Effector memory CD8-positive, alpha-beta T cell (primary cell): ENCODE results near the gene LETMD1.
A peak's percentile ranks its signal among the peaks of the same experiment; 100 is the strongest.
"Not testable (repeated sequence)": the region's sequence is repeated elsewhere in the genome, so short reads cannot be mapped to it uniquely, and the experiment has no call there.

Experiments used
- ATAC-seq: fragments of 150-1000 bp; cut with Tn5 transposase; replicated peaks from 2 replicates; pipeline ENCODE4 v1.10.0; 2021; ENCODE audit warnings: mild to moderate bottlenecking, moderate library complexity
- DNase-seq, 3 experiments: peaks; one replicate each; pipeline ENCODE4 v3.0.0; 2021
- H3K27ac Mint-ChIP-seq, 2 donors: one replicate each; pipeline ENCODE4 v1.8.0; 2022; ENCODE audit warnings: mild to moderate bottlenecking in 2 of 2, mixed read lengths in 2 of 2, moderate library complexity in 2 of 2
- H3K27me3 Mint-ChIP-seq, 2 donors: one replicate each; pipeline ENCODE4 v1.8.0; 2022; ENCODE audit warnings: mixed read lengths in 2 of 2
- H3K36me3 Mint-ChIP-seq: one replicate; pipeline ENCODE4 v1.8.0; 2022; ENCODE audit warnings: mild to moderate bottlenecking, moderate library complexity, mixed read lengths; ENCODE audit not compliant: insufficient read depth
- H3K4me1 Mint-ChIP-seq, 2 donors: one replicate each; pipeline ENCODE4 v1.8.0; 2022; ENCODE audit warnings: low read depth in 2 of 2, mixed read lengths in 2 of 2
- H3K4me3 Mint-ChIP-seq, 2 donors: one replicate each; pipeline ENCODE4 v1.8.0; 2022; ENCODE audit warnings: mild to moderate bottlenecking in 2 of 2, mixed read lengths in 2 of 2, moderate library complexity in 2 of 2
- H3K9me3 Mint-ChIP-seq, 2 donors: one replicate each; pipeline ENCODE4 v1.8.0; 2022; ENCODE audit warnings: mixed read lengths in 2 of 2
- total RNA-seq, 9 experiments: gene quantifications; one replicate each; lab custom pipeline; 2026; lab: John Stamatoyannopoulos, UW

LETMD1 gene
- total RNA-seq, result 38.7 to 78.6 (median 49.7) reads per million in 9 experiments

- Mint-ChIP-seq H3K27me3 (no peaks in the 10 kb centered on the region), H3K9me3 (no peaks in the 10 kb centered on the region), H3K36me3 (peaks cover 44% of the 10 kb centered on the region), H3K4me1 (peaks cover 25 to 26% of the 10 kb centered on the region in 2 donors), H3K27ac (peak within 1 kb of the TSS; percentile 97 to 98), H3K4me3 (peak within 1 kb of the TSS; percentile 96 to 98)
- peak; percentile 92 for ATAC-seq
- DNase-seq, result peak; percentile 87 to 88 (median 88)
These were observed at the start of gene LETMD1 for GRCh38 chr12:51047655-51048540. Gene LETMD1, plus strand, starts transcription at chr12:51048327. Its CDS starts 30 bp downstream, at chr12:51048357.

- Mint-ChIP-seq H3K4me3 (no peak overlapping the region), H3K9me3 (no peaks in the 10 kb centered on the region), H3K27me3 (no peaks in the 10 kb centered on the region), H3K27ac (no peak overlapping the region), H3K36me3 (peaks cover 64% of the 10 kb centered on the region), H3K4me1 (no peaks in the 10 kb centered on the region)
- no peak for DNase-seq
- ATAC-seq, result no peak
These were observed 49.0 kb upstream of the LETMD1 start for GRCh38 chr12:50999093-50999492.

- no peak for ATAC-seq
- H3K27ac Mint-ChIP-seq, result peak overlapping the region in 1 of 2 donors; percentile 15
- no peaks in the 10 kb centered on the region for H3K9me3 Mint-ChIP-seq
- H3K36me3 Mint-ChIP-seq, result peaks cover 65% of the 10 kb centered on the region
- H3K4me3 Mint-ChIP-seq, result no peak overlapping the region
- H3K4me1 Mint-ChIP-seq, result no peaks in the 10 kb centered on the region
- no peak for DNase-seq
- H3K27me3 Mint-ChIP-seq, result no peaks in the 10 kb centered on the region
These were observed 47.9 kb upstream of the LETMD1 start for GRCh38 chr12:51000245-51000644.

GRCh38 chr12:51001799-51002198 is 46.3 kb upstream of the LETMD1 start:
- DNase-seq, result no peak
- Mint-ChIP-seq H3K36me3 (peaks cover 61% of the 10 kb centered on the region), H3K4me1 (no peaks in the 10 kb centered on the region), H3K27me3 (no peaks in the 10 kb centered on the region), H3K9me3 (no peaks in the 10 kb centered on the region), H3K27ac (no peak overlapping the region), H3K4me3 (no peak overlapping the region)
- no peak for ATAC-seq

- peak overlapping the region; percentile 26 to 73 for H3K27ac Mint-ChIP-seq
- ATAC-seq (no peak), DNase-seq (no peak)
- H3K4me3 Mint-ChIP-seq, result no peak overlapping the region
- H3K4me1 Mint-ChIP-seq, result no peaks in the 10 kb centered on the region
- H3K36me3 Mint-ChIP-seq, result peaks cover 61% of the 10 kb centered on the region
- H3K27me3 Mint-ChIP-seq, result no peaks in the 10 kb centered on the region
- H3K9me3 Mint-ChIP-seq, result no peaks in the 10 kb centered on the region
These were observed 43.6 kb upstream of the LETMD1 start for GRCh38 chr12:51004504-51004903.

GRCh38 chr12:51005030-51005429 is 43.1 kb upstream of the LETMD1 start:
- no peak for DNase-seq
- Mint-ChIP-seq H3K27me3 (no peaks in the 10 kb centered on the region), H3K4me3 (no peak overlapping the region), H3K36me3 (peaks cover 59% of the 10 kb centered on the region), H3K27ac (peak overlapping the region; percentile 26 to 73), H3K9me3 (no peaks in the 10 kb centered on the region), H3K4me1 (no peaks in the 10 kb centered on the region)
- no peak for ATAC-seq

GRCh38 chr12:51005671-51006070 is 42.5 kb upstream of the LETMD1 start:
- Mint-ChIP-seq H3K27me3 (no peaks in the 10 kb centered on the region), H3K4me1 (peaks cover 0 to 2% of the 10 kb centered on the region in 2 donors), H3K36me3 (peaks cover 55% of the 10 kb centered on the region), H3K4me3 (no peak overlapping the region), H3K9me3 (no peaks in the 10 kb centered on the region), H3K27ac (peak overlapping the region in 1 of 2 donors; percentile 73)
- DNase-seq (no peak), ATAC-seq (no peak)

GRCh38 chr12:51008329-51009055 is 39.6 kb upstream of the LETMD1 start:
- Mint-ChIP-seq H3K27me3 (no peaks in the 10 kb centered on the region), H3K27ac (peak overlapping the region; percentile 53), H3K4me3 (no peak overlapping the region), H3K36me3 (peaks cover 42% of the 10 kb centered on the region), H3K9me3 (no peaks in the 10 kb centered on the region), H3K4me1 (peaks cover 5 to 7% of the 10 kb centered on the region in 2 donors)
- ATAC-seq (no peak), DNase-seq (no peak)

- no peaks in the 10 kb centered on the region for H3K27me3 Mint-ChIP-seq
- ATAC-seq (peak; percentile 64), DNase-seq (no peak)
- H3K9me3 Mint-ChIP-seq, result no peaks in the 10 kb centered on the region
- peak overlapping the region; percentile 53 for H3K27ac Mint-ChIP-seq
- H3K36me3 Mint-ChIP-seq, result peaks cover 36% of the 10 kb centered on the region
- peaks cover 5 to 7% of the 10 kb centered on the region in 2 donors for H3K4me1 Mint-ChIP-seq
- no peak overlapping the region for H3K4me3 Mint-ChIP-seq
These were observed 39.1 kb upstream of the LETMD1 start for GRCh38 chr12:51009056-51009440.

GRCh38 chr12:51011955-51012354 is 36.2 kb upstream of the LETMD1 start:
- Mint-ChIP-seq H3K27ac (peak overlapping the region in 1 of 2 donors; percentile 41), H3K4me3 (no peak overlapping the region), H3K36me3 (peaks cover 21% of the 10 kb centered on the region), H3K27me3 (no peaks in the 10 kb centered on the region), H3K9me3 (no peaks in the 10 kb centered on the region), H3K4me1 (peaks cover 5 to 7% of the 10 kb centered on the region in 2 donors)
- no peak for ATAC-seq
- no peak for DNase-seq

GRCh38 chr12:51012570-51013236 is 35.4 kb upstream of the LETMD1 start:
- no peak for DNase-seq
- no peak for ATAC-seq
- Mint-ChIP-seq H3K36me3 (peaks cover 16% of the 10 kb centered on the region), H3K9me3 (no peaks in the 10 kb centered on the region), H3K4me3 (no peak overlapping the region), H3K27ac (peak overlapping the region in 1 of 2 donors; percentile 5), H3K4me1 (peaks cover 6 to 10% of the 10 kb centered on the region in 2 donors), H3K27me3 (no peaks in the 10 kb centered on the region)

- Mint-ChIP-seq H3K9me3 (no peaks in the 10 kb centered on the region), H3K4me3 (no peak overlapping the region), H3K27me3 (no peaks in the 10 kb centered on the region), H3K27ac (peak overlapping the region in 1 of 2 donors; percentile 5), H3K4me1 (peaks cover 6 to 10% of the 10 kb centered on the region in 2 donors), H3K36me3 (peaks cover 19% of the 10 kb centered on the region)
- ATAC-seq, result no peak
- DNase-seq, result no peak
These were observed 34.7 kb upstream of the LETMD1 start for GRCh38 chr12:51013441-51013840.

- H3K27me3 Mint-ChIP-seq, H3K9me3 Mint-ChIP-seq, DNase-seq, H3K4me3 Mint-ChIP-seq, H3K27ac Mint-ChIP-seq, ATAC-seq: not testable (repeated sequence)
- Mint-ChIP-seq H3K4me1 (peaks cover 6 to 10% of the 10 kb centered on the region in 2 donors), H3K36me3 (peaks cover 17% of the 10 kb centered on the region)
These were observed 33.7 kb upstream of the LETMD1 start for GRCh38 chr12:51014467-51014866.
